Measurements from ENCODE around the gene EEIG1.

EEIG1 gene

GRCh38 chr9:127961155-127961490 lies 19.7 kb downstream of the EEIG1 start:
- TF ChIP-seq CTCF (IDR thresholded peaks at IDR 0.05; ENCODE audit: low read depth, low read length, missing control alignments), result no peak
- H3K4me3 ChIP-seq (replicated peaks; ENCODE audit: low read depth, low read length), result no peak overlapping the region
- DNase-seq (ENCODE audit: extremely low read depth, low read depth), result no peak

DNA sequence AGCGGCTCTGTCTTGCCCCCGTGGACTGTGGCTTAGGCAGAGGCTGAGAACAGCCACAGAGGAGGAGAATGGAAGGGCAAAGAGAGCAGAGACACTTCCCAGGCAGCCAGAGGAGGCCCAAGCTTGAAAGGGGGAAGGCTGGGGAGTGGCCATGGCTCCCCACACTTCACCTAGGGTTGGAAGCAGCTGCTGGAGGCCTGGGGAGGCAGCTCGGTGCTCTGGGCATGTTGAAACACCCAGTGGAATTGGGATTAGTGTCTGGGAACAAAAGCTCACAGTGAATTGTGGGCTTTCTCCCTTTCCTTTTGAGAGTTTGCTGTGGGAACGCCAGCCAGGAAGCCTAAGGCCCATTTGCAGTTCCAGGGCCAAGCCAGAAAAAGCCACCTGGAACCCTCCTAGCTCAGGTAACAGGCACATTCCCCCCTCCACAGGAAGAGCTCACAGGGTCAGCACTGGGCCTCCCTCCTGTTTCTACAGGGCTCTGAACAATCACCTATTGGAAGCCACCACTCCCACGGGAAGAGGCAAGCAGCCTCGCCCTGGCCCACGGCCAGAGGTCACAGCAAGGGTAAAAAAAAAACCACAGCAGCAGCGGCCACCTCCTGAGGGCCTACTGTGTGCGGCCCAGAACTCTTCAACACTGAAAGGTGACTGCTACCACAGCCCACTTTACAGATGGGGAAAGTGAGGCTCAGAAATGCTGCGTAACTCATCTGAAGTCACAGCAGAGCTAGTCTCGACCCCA lies 20.2 kb downstream of the EEIG1 start:
- H3K4me3 ChIP-seq (replicated peaks; ENCODE audit: low read depth, low read length), result no peak overlapping the region
- DNase-seq (ENCODE audit: extremely low read depth, low read depth), result no peak
- TF ChIP-seq CTCF (IDR thresholded peaks at IDR 0.05; ENCODE audit: low read depth, low read length, missing control alignments), result no peak

DNA sequence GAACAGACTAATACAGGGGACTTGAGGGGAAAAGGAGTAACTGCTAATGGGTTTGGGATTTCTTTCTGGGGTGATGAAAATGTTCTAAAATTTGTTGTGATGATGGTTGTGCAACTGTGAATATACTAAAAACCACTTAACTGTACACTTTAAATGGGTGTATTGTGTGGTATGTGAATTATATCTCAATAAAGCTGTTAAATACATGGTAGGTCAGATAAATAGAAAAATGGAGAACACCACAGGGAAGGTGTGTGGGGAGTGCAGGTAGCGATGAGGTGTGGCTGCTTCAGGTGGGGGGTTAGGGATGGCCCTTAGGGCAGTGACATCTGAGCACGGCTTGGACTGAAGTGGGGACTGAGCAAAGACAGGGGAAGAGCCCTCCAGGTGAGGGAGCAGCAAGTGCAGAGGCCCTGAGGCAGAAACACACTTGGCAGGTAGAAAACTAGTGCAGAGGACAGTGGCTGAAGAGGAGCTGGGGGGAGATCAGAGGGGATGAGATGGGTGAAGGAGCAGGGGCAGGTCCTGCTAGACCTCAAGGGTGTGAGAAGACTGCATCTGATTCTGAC lies 20.9 kb downstream of the EEIG1 start:
- H3K4me3 ChIP-seq (replicated peaks; ENCODE audit: low read depth, low read length), result no peak overlapping the region
- TF ChIP-seq CTCF (IDR thresholded peaks at IDR 0.05; ENCODE audit: low read depth, low read length, missing control alignments), result no peak
- no peak for DNase-seq (ENCODE audit: extremely low read depth, low read depth)

DNA sequence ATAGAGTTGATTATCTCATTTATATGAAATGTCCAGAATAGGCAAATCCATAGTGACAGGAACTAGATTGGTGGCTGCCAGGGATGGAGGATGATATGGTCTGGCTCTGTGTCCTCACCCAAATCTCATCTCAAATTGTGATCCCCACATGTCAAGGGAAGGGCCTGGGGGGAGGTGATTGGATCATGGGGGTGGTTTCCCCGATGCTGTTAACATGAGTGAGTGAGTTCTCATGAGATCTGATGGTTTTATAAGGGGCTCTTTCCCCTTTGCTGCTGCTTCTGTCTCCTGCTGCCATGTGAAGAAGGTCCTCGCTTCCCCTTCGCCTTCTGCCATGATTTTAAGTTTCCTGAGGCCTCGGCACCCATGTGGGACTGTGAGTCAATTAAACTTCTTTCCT lies 21.4 kb downstream of the EEIG1 start:
- no peak overlapping the region for H3K4me3 ChIP-seq (replicated peaks; ENCODE audit: low read depth, low read length)
- no peak for DNase-seq (ENCODE audit: extremely low read depth, low read depth)
- TF ChIP-seq CTCF (IDR thresholded peaks at IDR 0.05; ENCODE audit: low read depth, low read length, missing control alignments), result no peak

- H3K4me3 ChIP-seq (replicated peaks; ENCODE audit: low read depth, low read length), result no peak overlapping the region
- no peak for DNase-seq (ENCODE audit: extremely low read depth, low read depth)
- no peak for TF ChIP-seq CTCF (IDR thresholded peaks at IDR 0.05; ENCODE audit: low read depth, low read length, missing control alignments)
Measured at GRCh38 chr9:127958728-127959127, 22.1 kb downstream of the EEIG1 start.

GRCh38 chr9:127955294-127956015 lies 25.3 kb downstream of the EEIG1 start:
- TF ChIP-seq CTCF (IDR thresholded peaks at IDR 0.05; ENCODE audit: low read depth, low read length, missing control alignments), result peak; percentile 10
- no peak overlapping the region for H3K4me3 ChIP-seq (replicated peaks; ENCODE audit: low read depth, low read length)
- no peak for DNase-seq (ENCODE audit: extremely low read depth, low read depth)

Data from HFF-Myc (cell line).